Kidney (tissue), 14 donors: Measurements from ENCODE around the gene RGS6. TPM values are rescaled to one million over a fixed set of nuclear protein-coding genes. Genes with fewer than 3 reads are reported as not detected.
A peak's percentile ranks its signal among the peaks of the same experiment; 100 is the strongest.

Source experiments
- DNase-seq, 5 donors: peaks; one replicate each; pipeline ENCODE4 v3.0.0-alpha.2; 2013 to 2020
- FAIRE-seq: peaks from 2 replicates; lab custom pipeline; 2012; peaks lifted over from hg19 to GRCh38; lab: Jason Lieb, UNC
- H3K27ac ChIP-seq, 2 donors: one replicate each; pipeline ENCODE4 v1.7.0; 2013; ENCODE audit warnings: low read depth in 2 of 2, low read length in 2 of 2, inconsistent platforms in 1 of 2
- H3K27me3 ChIP-seq: one replicate; pipeline ENCODE4 v1.7.1; 2013; ENCODE audit warnings: low read length, inconsistent platforms; ENCODE audit not compliant: control insufficient read depth, insufficient read depth
- H3K36me3 ChIP-seq, 3 donors: one replicate each; pipeline versions ENCODE4 v1.7.0 to v1.7.1; 2013; ENCODE audit warnings: low read length in 3 of 3, control low read depth in 1 of 3, inconsistent platforms in 1 of 3; ENCODE audit not compliant: insufficient read depth in 3 of 3, control insufficient read depth in 2 of 3
- H3K4me1 ChIP-seq, 3 donors: one replicate each; pipeline versions ENCODE4 v1.7.0 to v1.7.1; 2013; ENCODE audit warnings: low read length in 3 of 3, inconsistent platforms in 1 of 3, low read depth in 1 of 3; ENCODE audit not compliant: control insufficient read depth in 2 of 3, insufficient read depth in 2 of 3
- H3K4me3 ChIP-seq, 3 donors: one replicate each; pipeline versions ENCODE4 v1.7.0 to v1.8.1; 2013; ENCODE audit warnings: low read length in 3 of 3, control low read depth in 1 of 3, inconsistent platforms in 1 of 3
- H3K9ac ChIP-seq, 3 donors: one replicate each; pipeline versions ENCODE4 v1.7.0 to v1.7.1; 2013; ENCODE audit warnings: low read length in 3 of 3, control low read depth in 1 of 3, inconsistent platforms in 1 of 3
- H3K9me3 ChIP-seq, 3 donors: one replicate each; pipeline versions ENCODE4 v1.7.0 to v1.7.1; 2013; ENCODE audit warnings: low read length in 3 of 3, control low read depth in 1 of 3, inconsistent platforms in 1 of 3; ENCODE audit not compliant: control insufficient read depth in 2 of 3, insufficient read depth in 1 of 3
- CTCF ChIP-seq: IDR thresholded peaks from 3 replicates; pipeline ENCODE4 v1.5.1; 2012; ENCODE audit warnings: mild to moderate bottlenecking, moderate library complexity, borderline replicate concordance; ENCODE audit not compliant: insufficient read depth; ENCODE audit errors: extremely low read depth
- intact Hi-C: fragments of 100-400 bp; cut with DNase I; formaldehyde crosslinking; loops from one replicate; pipeline ENCODE4 v1.11.1; 2022
- polyA plus RNA-seq: library from polyadenylated mRNA; stranded (reverse); fragments of 350-450 nt; fragmentation: Illumina TruSeq; extraction: RNeasy Lipid Tissue Mini Kit (QIAGEN cat#74804); gene quantifications from one replicate; pipeline ENCODE4 v1.2.3, GENCODE V29; 2014; ENCODE audit warnings: low read depth, low replicate concordance; ENCODE audit not compliant: insufficient read depth
- total RNA-seq: library from RNA; stranded (reverse); fragmentation: NEBNext Ultra II Directional; extraction: Animal tissue kit (Norgen Biotek cat#: 25700); gene quantifications from one replicate; pipeline ENCODE4 v1.2.1, GENCODE V29; 2021
- donor health status: control.
- donor health status: control.
- donor health status: control.
- donor health status: control.
- donor health status: control.
- donor health status: DM: yes; HTN: yes; CAD: no.
- donor health status: Normal renal cell carcinoma (clear cell type).

The RGS6 gene
- total and polyA plus RNA-seq, 2 donors from 2014 or later, result 1.1 to 1.4 TPM

- Histone ChIP-seq H3K4me3 (no peak overlapping the region), H3K36me3 (no peaks in the 10 kb centered on the region), H3K4me1 (no peaks in the 10 kb centered on the region), H3K9ac (no peak overlapping the region), H3K27ac (no peak overlapping the region), H3K9me3 (peaks cover 0 to 10% (median 2%) of the 10 kb centered on the region in 3 donors), H3K27me3 (no peaks in the 10 kb centered on the region)
- FAIRE-seq, result no peak
- DNase-seq, result no peak
- intact Hi-C loops, result no loop called here
- TF ChIP-seq CTCF, result no peak
Measured at GRCh38 chr14:72301352-72301751, 369.1 kb downstream of the RGS6 start.

- DNase-seq (no peak), FAIRE-seq (no peak)
- H3K4me1 ChIP-seq, result no peaks in the 10 kb centered on the region
- intact Hi-C loops, result no loop called here
- TF ChIP-seq CTCF, result no peak
- H3K9me3 ChIP-seq, result peaks cover 0 to 11% (median 2%) of the 10 kb centered on the region in 3 donors
- H3K9ac ChIP-seq, result no peak overlapping the region
- H3K36me3 ChIP-seq, result no peaks in the 10 kb centered on the region
- no peak overlapping the region for H3K4me3 ChIP-seq
- no peak overlapping the region for H3K27ac ChIP-seq
- no peaks in the 10 kb centered on the region for H3K27me3 ChIP-seq
Measured at GRCh38 chr14:72303930-72304329, 371.7 kb downstream of the RGS6 start.

- no peak for DNase-seq
- H3K27ac ChIP-seq, result no peak overlapping the region
- H3K9ac ChIP-seq, result no peak overlapping the region
- H3K4me3 ChIP-seq, result no peak overlapping the region
- FAIRE-seq, result no peak
- H3K27me3 ChIP-seq, result no peaks in the 10 kb centered on the region
- no peak for TF ChIP-seq CTCF
- intact Hi-C loops, result no loop called here
- peaks cover 0 to 2% (median 0%) of the 10 kb centered on the region in 3 donors for H3K4me1 ChIP-seq
- H3K9me3 ChIP-seq, result peaks cover 0 to 11% (median 2%) of the 10 kb centered on the region in 3 donors
- no peaks in the 10 kb centered on the region for H3K36me3 ChIP-seq
Measured at GRCh38 chr14:72305561-72305960, 373.3 kb downstream of the RGS6 start.

GRCh38 chr14:72308967-72309485 lies 376.8 kb downstream of the RGS6 start:
- FAIRE-seq, result no peak
- intact Hi-C loops, result no loop called here

More at GRCh38 chr14:72308967-72309485, 376.8 kb downstream of the RGS6 start:
- no peaks in the 10 kb centered on the region for H3K36me3 ChIP-seq
- DNase-seq, result peak in 2 of 5 donors; percentile 42 to 53
- H3K27me3 ChIP-seq, result no peaks in the 10 kb centered on the region
- H3K27ac ChIP-seq, result no peak overlapping the region
- H3K9ac ChIP-seq, result no peak overlapping the region
- H3K4me1 ChIP-seq, result peaks cover 0 to 2% (median 0%) of the 10 kb centered on the region in 3 donors
- no peak for TF ChIP-seq CTCF
- H3K9me3 ChIP-seq, result peaks cover 0 to 11% (median 2%) of the 10 kb centered on the region in 3 donors
- H3K4me3 ChIP-seq, result no peak overlapping the region
